Right cardiac atrium (tissue), 5 donors: ENCODE results near the gene KRTAP10-12. TPM values are rescaled to one million over a fixed set of nuclear protein-coding genes. Genes with fewer than 3 reads are reported as not detected.
"Not testable (repeated sequence)": the region's sequence is repeated elsewhere in the genome, so short reads cannot be mapped to it uniquely, and the experiment has no call there.

ENCODE experiments used
- ATAC-seq, 2 donors: fragments of 200-7000 bp; cut with Tn5 transposase; one replicate each; pipeline versions ENCODE4 v1.8.0 to v1.9.1; 2020; ENCODE audit warnings: moderate library complexity in 2 of 2, mild to moderate bottlenecking in 1 of 2
- DNase-seq, 3 donors: peaks; one replicate each; pipeline ENCODE4 v3.0.0-alpha.2; 2020
- H3K27ac ChIP-seq: one replicate; pipeline ENCODE4 v1.5.1; 2013; ENCODE audit warnings: mild to moderate bottlenecking, low read length, control low read depth, moderate library complexity
- H3K27me3 ChIP-seq: one replicate; pipeline ENCODE4 v1.6.1; 2013; ENCODE audit not compliant: control insufficient read depth, insufficient read depth
- H3K4me1 ChIP-seq: one replicate; pipeline ENCODE4 v1.6.1; 2013; ENCODE audit warnings: low read length; ENCODE audit not compliant: control insufficient read depth, insufficient read depth
- H3K4me3 ChIP-seq: one replicate; pipeline ENCODE4 v1.5.1; 2013; ENCODE audit warnings: low read length, control low read depth
- H3K9me3 ChIP-seq: one replicate; pipeline ENCODE4 v1.6.1; 2013; ENCODE audit warnings: low read length; ENCODE audit not compliant: control insufficient read depth
- WGBS: extraction: QIAGEN DNeasy Blood & Tissue Kit; methylation state at CpG from one replicate; pipeline ENCODE4 v1.1.7; 2013; 5-methylcytosine and 5-hydroxymethylcytosine counted together
- intact Hi-C, 4 donors: fragments of 100-400 bp; cut with DNase I; formaldehyde crosslinking; loops; one replicate each; pipeline versions ENCODE4 v1.11.0 to v1.14.0; 2022 to 2023
- polyA plus RNA-seq: library from polyadenylated mRNA; stranded (reverse); fragments of 200-250 nt; gene quantifications from one replicate; pipeline ENCODE4 v1.2.3, GENCODE V29; 2013
- total RNA-seq, 4 donors: library from RNA; stranded (reverse); fragmentation: NEBNext Ultra II Directional; extraction: Animal tissue kit (Norgen Biotek cat#: 25700); gene quantifications; one replicate each; pipeline ENCODE4 v1.2.1, GENCODE V29; 2021
- donor health status: healthy with polysubstance abuse.
- donor health status: DM: no; HTN: yes; CAD: no.
- donor health status: DM: no; HTN: no; CAD: no.
- donor health status: DM: no; HTN: yes; CAD: no; lungs with severe emphysema.
- donor health status: DM: yes; HTN: yes; CAD: no.

KRTAP10-12 gene
- total and polyA plus RNA-seq, 5 donors = not detected

DNA sequence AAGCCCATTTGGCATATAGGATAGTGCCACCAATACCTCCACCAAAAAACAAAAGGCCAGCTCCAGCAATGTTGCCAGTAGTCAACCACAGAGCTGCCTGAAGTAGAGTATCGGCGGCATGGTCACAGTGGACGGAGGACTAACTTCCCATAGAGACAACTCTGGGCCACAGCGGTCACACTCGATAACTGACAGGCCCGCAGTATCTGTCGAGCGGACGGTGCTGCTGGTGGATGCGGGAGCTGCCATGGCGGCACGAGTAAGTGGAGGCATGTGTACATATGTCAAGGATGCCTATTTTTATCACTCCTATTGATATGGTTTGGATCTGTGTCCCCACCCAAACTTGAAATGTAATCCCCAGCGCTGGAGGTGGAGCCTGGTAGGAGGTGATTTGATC lies 19.1 kb upstream of the KRTAP10-12 start:
- Histone ChIP-seq H3K4me3 (no peak overlapping the region), H3K9me3 (no peaks in the 10 kb centered on the region), H3K27me3 (peaks cover 2% of the 10 kb centered on the region), H3K27ac (no peak overlapping the region), H3K4me1 (no peaks in the 10 kb centered on the region)
- ATAC-seq (no peak), DNase-seq (no peak)
- 88% methylated on average over 13 of the region's 13 CpGs for WGBS
- intact Hi-C loops = no loop called here

GRCh38 chr21:44681152-44681551 lies 15.8 kb upstream of the KRTAP10-12 start:
- H3K4me1 ChIP-seq = no peaks in the 10 kb centered on the region
- H3K27me3 ChIP-seq = no peaks in the 10 kb centered on the region
- H3K27ac ChIP-seq = no peak overlapping the region
- DNase-seq (no peak), ATAC-seq (no peak)
- no peak overlapping the region for H3K4me3 ChIP-seq
- no peaks in the 10 kb centered on the region for H3K9me3 ChIP-seq
- 68% methylated on average over 11 of the region's 11 CpGs for WGBS
- intact Hi-C loops = no loop called here

DNA sequence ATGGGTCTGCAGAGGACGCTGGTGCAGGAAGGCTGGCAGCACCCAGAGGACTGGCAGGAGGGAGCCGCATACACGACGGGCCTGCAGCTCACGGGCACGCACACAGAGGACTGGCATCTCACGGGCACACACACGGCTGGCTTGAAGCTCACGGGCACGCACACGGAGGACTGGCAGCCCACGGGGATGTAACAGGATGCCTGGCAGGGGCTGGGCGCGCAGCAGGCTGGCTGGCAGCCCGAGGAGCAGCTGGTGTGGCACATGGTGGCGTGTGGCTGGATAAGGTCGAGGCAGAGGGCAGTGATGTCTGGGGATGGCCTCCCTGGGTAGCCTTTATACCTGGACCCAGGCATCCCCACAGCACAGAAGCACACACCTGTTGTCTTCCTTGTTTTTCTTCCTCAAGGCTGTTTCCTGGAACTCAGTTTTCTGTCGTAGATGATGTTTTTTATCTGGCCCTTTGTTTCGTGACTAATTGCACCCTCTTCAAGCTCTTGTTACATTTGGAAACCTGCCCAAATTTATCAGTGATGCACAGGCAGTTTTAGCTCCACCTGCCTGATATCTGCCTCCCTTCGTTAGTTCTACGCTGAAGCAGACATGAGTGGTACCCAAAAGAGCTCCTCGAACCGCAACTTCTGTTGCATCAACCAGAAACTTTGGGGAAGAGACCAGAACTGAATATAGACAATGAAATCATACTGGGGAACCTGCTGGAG lies 15.0 kb upstream of the KRTAP10-12 start, which contains the start of gene KRTAP12-1:
Gene KRTAP12-1, minus strand, starts transcription at position 303 of the 719 bp plus-strand sequence. Its CDS starts 40 bp downstream, at position 263.
- intact Hi-C loops = no loop called here
- ATAC-seq (peak; percentile 44 to 61), DNase-seq (no peak)
- H3K27me3 ChIP-seq = no peaks in the 10 kb centered on the region
- H3K27ac ChIP-seq = no peak within 1 kb of the TSS
- no peaks in the 10 kb centered on the region for H3K9me3 ChIP-seq
- H3K4me3 ChIP-seq = no peak within 1 kb of the TSS
- H3K4me1 ChIP-seq = no peaks in the 10 kb centered on the region
- WGBS = 65% methylated on average over 23 of the region's 23 CpGs

GRCh38 chr21:44682580-44683151 lies 14.3 kb upstream of the KRTAP10-12 start:
- intact Hi-C loops = no loop called here
- ATAC-seq (no peak), DNase-seq (no peak)
- 73% methylated on average over 15 of the region's 15 CpGs for WGBS
- Histone ChIP-seq H3K27ac (no peak overlapping the region), H3K4me3 (no peak overlapping the region), H3K9me3 (no peaks in the 10 kb centered on the region), H3K27me3 (no peaks in the 10 kb centered on the region), H3K4me1 (no peaks in the 10 kb centered on the region)

- H3K9me3 ChIP-seq = no peaks in the 10 kb centered on the region
- H3K27ac ChIP-seq = no peak overlapping the region
- ATAC-seq (no peak), DNase-seq (no peak)
- no peak overlapping the region for H3K4me3 ChIP-seq
- WGBS = 70% methylated on average over 7 of the region's 7 CpGs
- no peaks in the 10 kb centered on the region for H3K27me3 ChIP-seq
- no peaks in the 10 kb centered on the region for H3K4me1 ChIP-seq
- intact Hi-C loops = no loop called here
Observed at GRCh38 chr21:44684077-44684476, 12.9 kb upstream of the KRTAP10-12 start.

DNA sequence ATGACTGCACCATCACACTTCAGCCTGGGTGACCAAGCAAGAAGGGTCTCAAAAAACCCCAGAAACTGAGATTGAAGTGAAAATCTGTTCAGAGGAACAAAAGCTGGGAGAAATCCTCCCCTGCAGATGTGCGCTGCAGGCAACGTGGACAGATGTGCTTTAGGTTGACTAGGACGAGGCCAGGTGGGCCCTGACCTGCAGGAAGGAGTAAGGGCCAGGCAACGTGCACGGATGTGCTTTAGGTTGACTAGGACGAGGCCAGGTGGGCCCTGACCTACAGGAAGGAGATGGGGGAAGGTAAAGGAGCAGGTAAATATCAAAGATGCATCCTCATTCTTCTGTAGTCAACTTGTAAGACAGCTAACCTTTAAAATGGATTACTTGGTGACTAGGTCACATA lies 12.5 kb upstream of the KRTAP10-12 start:
- no peak for ATAC-seq
- Histone ChIP-seq H3K4me3 (no peak overlapping the region), H3K27me3 (no peaks in the 10 kb centered on the region), H3K9me3 (no peaks in the 10 kb centered on the region), H3K4me1 (no peaks in the 10 kb centered on the region), H3K27ac (no peak overlapping the region)
- intact Hi-C loops = no loop called here
- DNase-seq = no peak
- 62% methylated on average over 6 of the region's 6 CpGs for WGBS

DNA sequence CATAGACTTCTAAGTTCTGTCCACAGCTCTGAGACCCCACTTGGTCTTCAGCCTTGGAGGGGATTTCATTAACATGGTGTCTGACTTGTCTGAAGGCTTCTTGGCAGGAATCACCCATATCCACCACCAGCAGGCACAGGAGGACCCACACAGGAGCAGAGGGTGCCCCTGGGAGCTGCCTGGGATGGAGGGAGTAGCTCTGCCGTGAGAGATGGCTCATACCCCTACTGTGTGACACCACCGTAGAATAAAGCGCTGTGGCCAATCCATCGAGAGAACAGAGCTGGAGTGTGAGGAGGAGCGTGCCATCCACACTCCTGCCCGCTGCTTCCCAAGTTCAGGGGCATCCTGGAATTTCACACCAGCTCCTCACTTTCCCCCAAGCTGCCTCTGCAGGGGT lies 11.9 kb upstream of the KRTAP10-12 start:
- 66% methylated on average over 6 of the region's 6 CpGs for WGBS
- H3K4me3 ChIP-seq, ATAC-seq, H3K27ac ChIP-seq, H3K9me3 ChIP-seq, DNase-seq, H3K27me3 ChIP-seq, intact Hi-C loops, H3K4me1 ChIP-seq: not testable (repeated sequence)

GRCh38 chr21:44686000-44686781 lies 10.8 kb upstream of the KRTAP10-12 start:
- WGBS = 32% methylated on average over 14 of the region's 14 CpGs
- no peak for DNase-seq

DNA sequence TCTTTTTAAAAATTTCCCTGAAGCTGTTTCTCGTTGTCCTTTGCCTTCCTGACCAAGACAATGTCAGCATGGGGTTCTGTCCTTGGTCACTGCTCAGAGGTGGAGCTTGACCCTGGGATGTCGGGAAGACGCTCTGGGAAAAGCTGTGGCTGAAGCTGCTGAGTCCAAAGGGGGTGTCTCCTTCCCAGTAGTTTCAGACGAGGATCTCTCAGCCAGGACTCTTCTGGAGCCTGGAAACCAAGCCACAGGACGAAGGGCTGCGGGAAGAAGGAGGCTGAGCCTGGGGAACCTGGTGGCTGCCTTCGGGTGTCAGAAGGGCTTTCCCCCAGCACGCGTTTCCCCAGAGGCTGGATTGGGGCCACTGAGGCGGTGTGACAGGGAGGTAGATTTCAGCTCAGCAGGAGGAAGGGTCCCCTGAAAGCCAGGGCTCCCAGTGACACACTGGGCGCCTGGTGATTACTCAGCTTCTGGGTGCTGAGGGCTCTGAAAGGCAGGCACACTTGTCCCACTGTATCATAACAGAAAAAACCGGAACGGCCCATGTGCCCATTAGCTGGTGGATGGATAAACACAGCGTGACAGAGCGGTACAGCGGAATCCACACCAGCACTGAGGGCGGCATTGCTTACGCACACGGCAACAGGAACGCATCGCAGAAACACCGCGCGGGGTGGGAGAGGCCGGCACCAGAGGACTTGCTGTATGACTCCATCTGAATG lies 10.0 kb upstream of the KRTAP10-12 start:
- Histone ChIP-seq H3K27ac (no peak overlapping the region), H3K4me1 (no peaks in the 10 kb centered on the region), H3K9me3 (no peaks in the 10 kb centered on the region), H3K27me3 (no peaks in the 10 kb centered on the region), H3K4me3 (no peak overlapping the region)
- intact Hi-C loops = no loop called here
- ATAC-seq (no peak), DNase-seq (no peak)
- 65% methylated on average over 25 of the region's 25 CpGs for WGBS

More at GRCh38 chr21:44686000-44686781, 10.8 kb upstream of the KRTAP10-12 start:
- no peaks in the 10 kb centered on the region for H3K4me1 ChIP-seq
- no peak overlapping the region for H3K4me3 ChIP-seq
- no peak for ATAC-seq
- H3K9me3 ChIP-seq = no peaks in the 10 kb centered on the region
- no peak overlapping the region for H3K27ac ChIP-seq
- intact Hi-C loops = no loop called here
- H3K27me3 ChIP-seq = no peaks in the 10 kb centered on the region

GRCh38 chr21:44687671-44688070 lies 9.3 kb upstream of the KRTAP10-12 start:
- H3K4me3 ChIP-seq = no peak overlapping the region
- intact Hi-C loops = no loop called here
- no peaks in the 10 kb centered on the region for H3K4me1 ChIP-seq
- no peaks in the 10 kb centered on the region for H3K27me3 ChIP-seq
- 64% methylated on average over 11 of the region's 11 CpGs for WGBS
- DNase-seq = no peak
- H3K9me3 ChIP-seq = no peaks in the 10 kb centered on the region
- no peak overlapping the region for H3K27ac ChIP-seq
- no peak for ATAC-seq
